Stimulated activated naive CD4-positive, alpha-beta T cell treated with Interleukin-2 at 50 U/mL for 16 hours (primary cell): Measurements from ENCODE around the gene PKP4.

ENCODE experiments used
- DNase-seq: peaks from one replicate; lab custom pipeline; 2025; lab: John Stamatoyannopoulos, UW

Gene PKP4

GRCh38 chr2:158539176-158540005 lies 82.6 kb downstream of the PKP4 start:
- no peak for DNase-seq

GRCh38 chr2:158542577-158542976 lies 85.8 kb downstream of the PKP4 start:
- DNase-seq = no peak

GRCh38 chr2:158543957-158544356 lies 87.2 kb downstream of the PKP4 start:
- no peak for DNase-seq

GRCh38 chr2:158544998-158545397 lies 88.2 kb downstream of the PKP4 start:
- DNase-seq = no peak

- no peak for DNase-seq
Observed at GRCh38 chr2:158546412-158547144, 89.8 kb downstream of the PKP4 start.

- no peak for DNase-seq
Observed at GRCh38 chr2:158553257-158553656, 96.5 kb downstream of the PKP4 start.

- DNase-seq = no peak
Observed at GRCh38 chr2:158554996-158555395, 98.2 kb downstream of the PKP4 start.

- DNase-seq = no peak
Observed at GRCh38 chr2:158556124-158556523, 99.4 kb downstream of the PKP4 start.

- no peak for DNase-seq
Observed at GRCh38 chr2:158557752-158558151, 101.0 kb downstream of the PKP4 start.

GRCh38 chr2:158559252-158559651 lies 102.5 kb downstream of the PKP4 start:
- DNase-seq = no peak

GRCh38 chr2:158560259-158560658 lies 103.5 kb downstream of the PKP4 start:
- DNase-seq = no peak

- no peak for DNase-seq
Observed at GRCh38 chr2:158561054-158561453, 104.3 kb downstream of the PKP4 start.

- DNase-seq = no peak
Observed at GRCh38 chr2:158567208-158567607, 110.5 kb downstream of the PKP4 start.

- DNase-seq = no peak
Observed at GRCh38 chr2:158569284-158569683, 112.5 kb downstream of the PKP4 start.

GRCh38 chr2:158570869-158571268 lies 114.1 kb downstream of the PKP4 start:
- DNase-seq = no peak

GRCh38 chr2:158573739-158574138 lies 117.0 kb downstream of the PKP4 start:
- no peak for DNase-seq

GRCh38 chr2:158575051-158575635 lies 118.4 kb downstream of the PKP4 start:
- DNase-seq = no peak

- no peak for DNase-seq
Observed at GRCh38 chr2:158577141-158577540, 120.4 kb downstream of the PKP4 start.

- no peak for DNase-seq
Observed at GRCh38 chr2:158578703-158579330, 122.1 kb downstream of the PKP4 start.

- DNase-seq = no peak
Observed at GRCh38 chr2:158579928-158580327, 123.2 kb downstream of the PKP4 start.

GRCh38 chr2:158580760-158581159 lies 124.0 kb downstream of the PKP4 start:
- DNase-seq = no peak

- DNase-seq = no peak
Observed at GRCh38 chr2:158582670-158583069, 125.9 kb downstream of the PKP4 start.

- DNase-seq = no peak
Observed at GRCh38 chr2:158583923-158584322, 127.2 kb downstream of the PKP4 start.
